ENCODE data around the gene DENND6B.
"Not testable (repeated sequence)": the region's sequence is repeated elsewhere in the genome, so short reads cannot be mapped to it uniquely, and the experiment has no call there.

The DENND6B gene

GRCh38 chr22:50285568-50286229, 41.1 kb downstream of the DENND6B start:
- no peak for DNase-seq

- no peak for DNase-seq
Measured at GRCh38 chr22:50284479-50284878, 42.3 kb downstream of the DENND6B start.

- no peak for DNase-seq
Measured at GRCh38 chr22:50283821-50284220, 43.0 kb downstream of the DENND6B start.

- no peak for DNase-seq
Measured at GRCh38 chr22:50282361-50283155, 44.3 kb downstream of the DENND6B start.

GRCh38 chr22:50281957-50282356, 44.9 kb downstream of the DENND6B start:
- no peak for DNase-seq

GRCh38 chr22:50281384-50281760, 45.4 kb downstream of the DENND6B start:
- no peak for DNase-seq

GRCh38 chr22:50280708-50281383, 46.0 kb downstream of the DENND6B start:
- DNase-seq, result no peak

- DNase-seq, result no peak
Measured at GRCh38 chr22:50280022-50280707, 46.6 kb downstream of the DENND6B start.

- DNase-seq, result no peak
Measured at GRCh38 chr22:50278956-50279619, 47.7 kb downstream of the DENND6B start.

- no peak for DNase-seq
Measured at GRCh38 chr22:50278461-50278860, 48.4 kb downstream of the DENND6B start.

- DNase-seq, result no peak
Measured at GRCh38 chr22:50277761-50278160, 49.1 kb downstream of the DENND6B start.

- no peak for DNase-seq
Measured at GRCh38 chr22:50276143-50276542, 50.7 kb downstream of the DENND6B start.

GRCh38 chr22:50275181-50276055, 51.4 kb downstream of the DENND6B start:
- DNase-seq, result no peak

GRCh38 chr22:50274771-50275170, 52.0 kb downstream of the DENND6B start:
- DNase-seq, result no peak

GRCh38 chr22:50274311-50274710, 52.5 kb downstream of the DENND6B start:
- no peak for DNase-seq

GRCh38 chr22:50273781-50274180, 53.0 kb downstream of the DENND6B start:
- not testable (repeated sequence) for DNase-seq

GRCh38 chr22:50273352-50273751, 53.5 kb downstream of the DENND6B start:
- DNase-seq, result not testable (repeated sequence)

GRCh38 chr22:50272044-50272802, 54.6 kb downstream of the DENND6B start:
- DNase-seq, result no peak

GRCh38 chr22:50271519-50271970, 55.3 kb downstream of the DENND6B start:
- DNase-seq, result peak; percentile 73

Measured in right kidney (tissue), 1 donor.